SH-SY5Y (cell line): ENCODE data around the gene DGKG.

Experiments used
- GATA2 ChIP-seq: IDR thresholded peaks from 2 replicates; pipeline ENCODE4 v1.6.1; 2011; ENCODE audit warnings: mild to moderate bottlenecking, low read depth, low read length
- GATA3 ChIP-seq: IDR thresholded peaks from 2 replicates; pipeline ENCODE4 v1.6.1; 2011; ENCODE audit warnings: low read depth, mild to moderate bottlenecking, low read length, moderate library complexity

GRCh38 chr3:186121278-186121677 is 240.8 kb downstream of the DGKG start:
- no peak for TF ChIP-seq GATA3
- no peak for TF ChIP-seq GATA2
